Astrocyte (in vitro differentiated cells and primary cell): ENCODE results near the gene GNG2.

Experiments
- EZH2 ChIP-seq: IDR thresholded peaks from 2 replicates; pipeline ENCODE4 v1.6.1; 2012; ENCODE audit warnings: mild to moderate bottlenecking, low read length, inconsistent platforms; ENCODE audit not compliant: insufficient read depth
- TF ChIP-seq, protein P1 (sequence below): IDR thresholded peaks from 2 replicates; pipeline ENCODE4 v1.5.1; 2011; ENCODE audit warnings: low read depth, mild to moderate bottlenecking, inconsistent platforms, low read length, moderate library complexity; ENCODE audit not compliant: insufficient read depth

DNA sequence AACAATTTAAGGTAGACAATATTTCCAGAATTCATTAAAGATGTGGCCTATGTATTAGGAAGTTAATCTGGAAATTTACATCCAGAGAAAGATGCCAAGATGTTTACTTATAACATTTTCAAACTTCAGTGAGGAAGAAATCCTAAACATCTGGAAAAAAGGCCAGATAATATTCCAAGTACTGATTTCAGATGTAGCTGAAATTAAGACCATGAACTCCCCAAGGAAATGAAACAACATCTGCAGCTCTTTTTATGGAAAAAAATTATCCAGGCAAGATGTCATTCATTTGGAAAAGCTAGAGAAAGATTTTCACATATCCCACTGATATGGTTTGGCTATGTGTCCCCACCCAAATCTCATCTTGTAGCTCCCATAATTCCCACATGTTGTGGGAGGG is 35.0 kb downstream of the GNG2 start:
- TF ChIP-seq, protein P1, sequence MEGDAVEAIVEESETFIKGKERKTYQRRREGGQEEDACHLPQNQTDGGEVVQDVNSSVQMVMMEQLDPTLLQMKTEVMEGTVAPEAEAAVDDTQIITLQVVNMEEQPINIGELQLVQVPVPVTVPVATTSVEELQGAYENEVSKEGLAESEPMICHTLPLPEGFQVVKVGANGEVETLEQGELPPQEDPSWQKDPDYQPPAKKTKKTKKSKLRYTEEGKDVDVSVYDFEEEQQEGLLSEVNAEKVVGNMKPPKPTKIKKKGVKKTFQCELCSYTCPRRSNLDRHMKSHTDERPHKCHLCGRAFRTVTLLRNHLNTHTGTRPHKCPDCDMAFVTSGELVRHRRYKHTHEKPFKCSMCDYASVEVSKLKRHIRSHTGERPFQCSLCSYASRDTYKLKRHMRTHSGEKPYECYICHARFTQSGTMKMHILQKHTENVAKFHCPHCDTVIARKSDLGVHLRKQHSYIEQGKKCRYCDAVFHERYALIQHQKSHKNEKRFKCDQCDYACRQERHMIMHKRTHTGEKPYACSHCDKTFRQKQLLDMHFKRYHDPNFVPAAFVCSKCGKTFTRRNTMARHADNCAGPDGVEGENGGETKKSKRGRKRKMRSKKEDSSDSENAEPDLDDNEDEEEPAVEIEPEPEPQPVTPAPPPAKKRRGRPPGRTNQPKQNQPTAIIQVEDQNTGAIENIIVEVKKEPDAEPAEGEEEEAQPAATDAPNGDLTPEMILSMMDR: no peak
- TF ChIP-seq EZH2: no peak
